Stimulated activated memory B cell treated with anti-CD40 and anti-IgM and Interleukin-4, amounts not matched to agents 10 μg/mL and 1 μg/mL and 100 μg/mL, for 72 hours (primary cell): ENCODE results near the gene MTNR1A.

Experiments used
- ATAC-seq: fragments of 150-1000 bp; cut with Tn5 transposase; 2 replicates; pipeline ENCODE4 v1.10.0; 2021
- H3K27ac Mint-ChIP-seq: one replicate; pipeline ENCODE4 v1.8.0; 2022; ENCODE audit warnings: mild to moderate bottlenecking, mixed read lengths
- H3K27me3 Mint-ChIP-seq: one replicate; pipeline ENCODE4 v1.8.0; 2022; ENCODE audit warnings: mixed read lengths
- H3K36me3 Mint-ChIP-seq: one replicate; pipeline ENCODE4 v1.8.0; 2022; ENCODE audit warnings: mixed read lengths
- H3K4me1 Mint-ChIP-seq: one replicate; pipeline ENCODE4 v1.8.0; 2022; ENCODE audit warnings: mixed read lengths
- H3K4me3 Mint-ChIP-seq: one replicate; pipeline ENCODE4 v1.8.0; 2022; ENCODE audit warnings: mild to moderate bottlenecking, moderate library complexity, mixed read lengths
- H3K9me3 Mint-ChIP-seq: one replicate; pipeline ENCODE4 v1.8.0; 2022; ENCODE audit warnings: mixed read lengths

Gene MTNR1A

DNA sequence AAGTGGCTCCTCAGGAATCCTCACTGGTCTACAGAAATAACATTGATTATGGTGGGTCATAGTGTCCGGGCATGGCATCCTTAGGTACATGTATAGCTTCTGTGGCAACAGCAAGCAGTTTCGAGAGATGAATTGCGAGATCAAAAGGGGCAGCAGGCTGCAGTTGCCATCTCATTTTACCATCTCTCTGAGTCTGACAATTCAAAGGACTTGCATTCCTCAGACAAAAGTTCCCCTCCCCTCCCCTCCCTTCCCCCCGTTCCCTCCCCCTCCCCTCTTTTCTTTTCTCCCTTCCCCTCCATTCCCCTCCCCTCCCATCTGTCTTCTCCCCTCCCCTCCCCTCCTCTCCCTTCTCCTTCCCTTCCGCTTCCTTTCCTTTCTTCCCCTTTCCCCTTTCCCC lies 70.2 kb downstream of the MTNR1A start:
- Mint-ChIP-seq H3K4me3 (no peak overlapping the region), H3K9me3 (peaks cover 3% of the 10 kb centered on the region), H3K27me3 (no peaks in the 10 kb centered on the region), H3K27ac (no peak overlapping the region), H3K4me1 (no peaks in the 10 kb centered on the region), H3K36me3 (no peaks in the 10 kb centered on the region)
- no peak for ATAC-seq

DNA sequence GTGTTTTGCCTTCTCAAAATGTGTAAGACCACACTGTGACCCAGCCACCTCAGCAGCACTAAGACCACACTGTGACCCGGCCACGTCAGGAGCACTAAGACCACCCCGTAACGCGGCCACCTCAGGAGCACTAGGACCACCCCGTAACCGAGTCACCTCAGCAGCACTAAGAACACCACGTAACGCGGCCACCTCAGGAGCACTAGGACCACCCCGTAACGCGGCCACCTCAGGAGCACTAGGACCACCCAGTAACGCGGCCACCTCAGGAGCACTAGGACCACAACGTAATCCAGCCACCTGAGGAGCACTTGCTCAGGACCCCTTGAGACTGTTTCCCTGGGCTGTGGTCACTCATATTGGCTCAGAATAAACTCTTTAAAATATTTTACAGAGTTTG lies 71.7 kb downstream of the MTNR1A start:
- no peak for ATAC-seq
- no peaks in the 10 kb centered on the region for H3K36me3 Mint-ChIP-seq
- H3K9me3 Mint-ChIP-seq: no peaks in the 10 kb centered on the region
- no peak overlapping the region for H3K27ac Mint-ChIP-seq
- H3K4me3 Mint-ChIP-seq: no peak overlapping the region
- H3K4me1 Mint-ChIP-seq: no peaks in the 10 kb centered on the region
- H3K27me3 Mint-ChIP-seq: no peaks in the 10 kb centered on the region
